Suprapubic skin (tissue), 4 donors: ENCODE measurements around the gene MARCHF7. TPM values are rescaled to one million over a fixed set of nuclear protein-coding genes. Genes with fewer than 3 reads are reported as not detected.
"Not testable (repeated sequence)": the region's sequence is repeated elsewhere in the genome, so short reads cannot be mapped to it uniquely, and the experiment has no call there.

Experiments used
- DNase-seq, 2 donors: peaks; one replicate each; pipeline ENCODE4 v3.0.0-alpha.2; 2019; ENCODE audit warnings: low spot score in 2 of 2
- H3K27ac ChIP-seq: fragments of 200-600 bp; sonication (generic); one replicate; pipeline ENCODE4 v1.5.1; 2019
- H3K27me3 ChIP-seq: fragments of 200-600 bp; sonication (generic); one replicate; pipeline ENCODE4 v1.5.1; 2019
- H3K36me3 ChIP-seq: fragments of 200-600 bp; sonication (generic); one replicate; pipeline ENCODE4 v1.5.1; 2019
- H3K4me1 ChIP-seq: fragments of 200-600 bp; sonication (generic); one replicate; pipeline ENCODE4 v1.5.1; 2019
- H3K4me3 ChIP-seq: fragments of 200-600 bp; sonication (generic); one replicate; pipeline ENCODE4 v1.5.1; 2019; ENCODE audit warnings: mild to moderate bottlenecking
- H3K9me3 ChIP-seq: fragments of 200-600 bp; sonication (generic); one replicate; pipeline ENCODE4 v1.5.1; 2019
- EP300 ChIP-seq: sonication (generic); formaldehyde crosslinking; IDR thresholded peaks from one replicate; pipeline ENCODE4 v1.6.1; 2017; ENCODE audit warnings: antibody characterized with exemption
- POLR2A ChIP-seq, 2 donors: fragments of 450-650 bp; IDR thresholded peaks; one replicate each; pipeline ENCODE4 v1.6.1; 2017; ENCODE audit warnings: antibody characterized with exemption in 2 of 2, mild to moderate bottlenecking in 2 of 2, moderate library complexity in 2 of 2
- POLR2AphosphoS5 ChIP-seq, 3 donors: sonication (generic); formaldehyde crosslinking; IDR thresholded peaks; one replicate each; pipeline ENCODE4 v1.6.1; 2017; ENCODE audit warnings: antibody characterized with exemption in 3 of 3
- WGBS: methylation state at CpG from one replicate; pipeline ENCODE4 v1.1.5; 2018; 5-methylcytosine and 5-hydroxymethylcytosine counted together
- total RNA-seq, 4 donors: library from RNA; depleted of rRNA; stranded (reverse); fragments of >200 nt; gene quantifications; one replicate each; pipeline ENCODE4 v1.1.0, GENCODE V29; 2016
- TF ChIP-seq, protein P1 (sequence below), 2 donors: fragments of 200-600 bp in 1 of 2; fragments of 450-650 bp in 1 of 2; sonication (generic) in 1 of 2; IDR thresholded peaks; one replicate each; pipeline ENCODE4 v1.5.1; 2016 to 2019; ENCODE audit warnings: antibody characterized with exemption in 2 of 2, mild to moderate bottlenecking in 1 of 2, moderate library complexity in 1 of 2

The MARCHF7 gene
- total RNA-seq, result 100 to 1,000 TPM in 2 of 4 donors, 10 to 100 TPM in 2; 73.7 to 128 (median 99.6) TPM

GRCh38 chr2:159712143-159712928 is at the start of gene MARCHF7:
Gene MARCHF7 (plus strand): TSS chr2:159712506. CDS start chr2:159729023, 16,517 bp downstream.
- under 1% methylated on average over 39 of the region's 72 CpGs for WGBS
- H3K27ac ChIP-seq, result peak within 1 kb of the TSS; percentile 100
- peaks cover 7% of the 10 kb centered on the region for H3K36me3 ChIP-seq
- H3K4me3 ChIP-seq, result peak within 1 kb of the TSS; percentile 99
- H3K4me1 ChIP-seq, result peaks cover 54% of the 10 kb centered on the region
- TF ChIP-seq POLR2A (IDR thresholded peaks at IDR 0.05) (peak; percentile 97 to 98), EP300 (no peak), POLR2AphosphoS5 (IDR thresholded peaks at IDR 0.05) (peak in 2 of 3 donors; percentile 97 to 98)
- TF ChIP-seq, protein P1, sequence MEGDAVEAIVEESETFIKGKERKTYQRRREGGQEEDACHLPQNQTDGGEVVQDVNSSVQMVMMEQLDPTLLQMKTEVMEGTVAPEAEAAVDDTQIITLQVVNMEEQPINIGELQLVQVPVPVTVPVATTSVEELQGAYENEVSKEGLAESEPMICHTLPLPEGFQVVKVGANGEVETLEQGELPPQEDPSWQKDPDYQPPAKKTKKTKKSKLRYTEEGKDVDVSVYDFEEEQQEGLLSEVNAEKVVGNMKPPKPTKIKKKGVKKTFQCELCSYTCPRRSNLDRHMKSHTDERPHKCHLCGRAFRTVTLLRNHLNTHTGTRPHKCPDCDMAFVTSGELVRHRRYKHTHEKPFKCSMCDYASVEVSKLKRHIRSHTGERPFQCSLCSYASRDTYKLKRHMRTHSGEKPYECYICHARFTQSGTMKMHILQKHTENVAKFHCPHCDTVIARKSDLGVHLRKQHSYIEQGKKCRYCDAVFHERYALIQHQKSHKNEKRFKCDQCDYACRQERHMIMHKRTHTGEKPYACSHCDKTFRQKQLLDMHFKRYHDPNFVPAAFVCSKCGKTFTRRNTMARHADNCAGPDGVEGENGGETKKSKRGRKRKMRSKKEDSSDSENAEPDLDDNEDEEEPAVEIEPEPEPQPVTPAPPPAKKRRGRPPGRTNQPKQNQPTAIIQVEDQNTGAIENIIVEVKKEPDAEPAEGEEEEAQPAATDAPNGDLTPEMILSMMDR (IDR thresholded peaks at IDR 0.05), result peak; percentile 12 to 41
- DNase-seq, result peak; percentile 98 to 99
- no peaks in the 10 kb centered on the region for H3K9me3 ChIP-seq
- H3K27me3 ChIP-seq, result no peaks in the 10 kb centered on the region

- not testable (repeated sequence) for H3K27ac ChIP-seq, H3K36me3 ChIP-seq, DNase-seq, H3K27me3 ChIP-seq, H3K9me3 ChIP-seq, H3K4me1 ChIP-seq, H3K4me3 ChIP-seq
- WGBS, result 98% methylated on average over 3 of the region's 3 CpGs
Observed at GRCh38 chr2:159667423-159667822, 44.9 kb upstream of the MARCHF7 start.

GRCh38 chr2:159671047-159671446 is 41.3 kb upstream of the MARCHF7 start:
- no peak for DNase-seq
- Histone ChIP-seq H3K9me3 (no peaks in the 10 kb centered on the region), H3K27ac (no peak overlapping the region), H3K4me3 (no peak overlapping the region), H3K4me1 (no peaks in the 10 kb centered on the region), H3K36me3 (no peaks in the 10 kb centered on the region), H3K27me3 (no peaks in the 10 kb centered on the region)
- 98% methylated on average over 3 of the region's 3 CpGs for WGBS
- TF ChIP-seq EP300 (no peak), POLR2AphosphoS5 (IDR thresholded peaks at IDR 0.05) (no peak), POLR2A (IDR thresholded peaks at IDR 0.05) (no peak)

DNA sequence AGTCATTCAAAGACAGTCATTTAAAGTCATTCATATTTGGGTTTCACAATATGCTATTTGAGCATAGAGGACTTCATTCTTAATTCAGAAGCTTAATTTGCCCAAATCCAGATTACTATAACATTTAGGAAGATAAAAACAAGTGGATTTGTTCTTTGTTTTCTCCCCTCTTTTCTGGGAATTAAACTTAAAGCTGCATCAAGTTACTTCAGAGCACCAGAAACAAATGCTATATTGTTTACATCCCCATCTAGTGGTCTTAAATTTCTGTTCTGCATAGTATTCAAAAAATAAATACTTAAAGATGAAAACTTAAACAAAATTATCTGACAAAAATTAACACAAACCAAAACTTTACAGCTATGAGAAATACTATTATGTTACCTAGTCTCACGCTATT is 34.7 kb upstream of the MARCHF7 start:
- no peak for DNase-seq
- WGBS, result 88% methylated on average over 1 of the region's 1 CpG
- Histone ChIP-seq H3K36me3 (no peaks in the 10 kb centered on the region), H3K9me3 (no peaks in the 10 kb centered on the region), H3K27me3 (no peaks in the 10 kb centered on the region), H3K4me3 (no peak overlapping the region), H3K4me1 (no peaks in the 10 kb centered on the region), H3K27ac (no peak overlapping the region)
- TF ChIP-seq POLR2AphosphoS5 (IDR thresholded peaks at IDR 0.05) (no peak), POLR2A (IDR thresholded peaks at IDR 0.05) (no peak), EP300 (no peak)
- TF ChIP-seq, protein P1 (IDR thresholded peaks at IDR 0.05), result no peak

- Histone ChIP-seq H3K27me3 (no peaks in the 10 kb centered on the region), H3K4me1 (no peaks in the 10 kb centered on the region), H3K4me3 (no peak overlapping the region), H3K36me3 (no peaks in the 10 kb centered on the region), H3K9me3 (no peaks in the 10 kb centered on the region), H3K27ac (no peak overlapping the region)
- WGBS, result 94% methylated on average over 2 of the region's 2 CpGs
- DNase-seq, result no peak
- TF ChIP-seq POLR2A (IDR thresholded peaks at IDR 0.05) (no peak), POLR2AphosphoS5 (IDR thresholded peaks at IDR 0.05) (no peak), EP300 (no peak)
- TF ChIP-seq, protein P1 (IDR thresholded peaks at IDR 0.05), result no peak
Observed at GRCh38 chr2:159680692-159681091, 31.6 kb upstream of the MARCHF7 start.

- 83% methylated on average over 1 of the region's 1 CpG for WGBS
- Histone ChIP-seq H3K27me3 (no peaks in the 10 kb centered on the region), H3K9me3 (no peaks in the 10 kb centered on the region), H3K4me3 (no peak overlapping the region), H3K4me1 (no peaks in the 10 kb centered on the region), H3K27ac (no peak overlapping the region), H3K36me3 (no peaks in the 10 kb centered on the region)
- no peak for DNase-seq
- no peak for TF ChIP-seq POLR2AphosphoS5 (IDR thresholded peaks at IDR 0.05)
- no peak for TF ChIP-seq EP300
- TF ChIP-seq, protein P1 (IDR thresholded peaks at IDR 0.05), result no peak
- no peak for TF ChIP-seq POLR2A (IDR thresholded peaks at IDR 0.05)
Observed at GRCh38 chr2:159683817-159684216, 28.5 kb upstream of the MARCHF7 start.
